Measurements from ENCODE around the gene DHRS2.
"Not testable (repeated sequence)": the region's sequence is repeated elsewhere in the genome, so short reads cannot be mapped to it uniquely, and the experiment has no call there.

Gene DHRS2

GRCh38 chr14:23632461-23633159 lies 3.6 kb upstream of the DHRS2 start:
- DNase-seq: no peak

- no peak for DNase-seq
Measured at GRCh38 chr14:23633160-23633701, 2.9 kb upstream of the DHRS2 start.

GRCh38 chr14:23634698-23635412 lies 1.3 kb upstream of the DHRS2 start:
- DNase-seq: not testable (repeated sequence)

GRCh38 chr14:23637312-23637654 lies 1.1 kb downstream of the DHRS2 start:
- DNase-seq: not testable (repeated sequence)

- DNase-seq: not testable (repeated sequence)
Measured at GRCh38 chr14:23637655-23638413, 1.7 kb downstream of the DHRS2 start.

GRCh38 chr14:23638414-23639047 lies 2.4 kb downstream of the DHRS2 start:
- DNase-seq: no peak

GRCh38 chr14:23639048-23639890 lies 3.1 kb downstream of the DHRS2 start:
- no peak for DNase-seq

- no peak for DNase-seq
Measured at GRCh38 chr14:23639891-23640523, 3.8 kb downstream of the DHRS2 start.

- DNase-seq: peak; percentile 45
Measured at GRCh38 chr14:23640524-23641141, 4.5 kb downstream of the DHRS2 start.

GRCh38 chr14:23641180-23641914 lies 5.2 kb downstream of the DHRS2 start:
- DNase-seq: no peak

- no peak for DNase-seq
Measured at GRCh38 chr14:23641915-23642588, 5.9 kb downstream of the DHRS2 start.

GRCh38 chr14:23643533-23644194 lies 7.5 kb downstream of the DHRS2 start:
- no peak for DNase-seq

GRCh38 chr14:23644195-23644918 lies 8.2 kb downstream of the DHRS2 start:
- DNase-seq: no peak

GRCh38 chr14:23644919-23645336 lies 8.8 kb downstream of the DHRS2 start:
- DNase-seq: no peak

- DNase-seq: no peak
Measured at GRCh38 chr14:23645504-23645811, 9.3 kb downstream of the DHRS2 start.

- DNase-seq: no peak
Measured at GRCh38 chr14:23645812-23646647, 9.9 kb downstream of the DHRS2 start.
